ENCODE results near the gene KRTAP23-1.
A peak's percentile ranks its signal among the peaks of the same experiment; 100 is the strongest.

KRTAP23-1 gene, protein sequence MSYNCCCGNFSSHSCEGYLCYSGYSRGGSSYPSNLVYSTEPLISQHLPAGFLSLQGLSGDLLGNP

DNA sequence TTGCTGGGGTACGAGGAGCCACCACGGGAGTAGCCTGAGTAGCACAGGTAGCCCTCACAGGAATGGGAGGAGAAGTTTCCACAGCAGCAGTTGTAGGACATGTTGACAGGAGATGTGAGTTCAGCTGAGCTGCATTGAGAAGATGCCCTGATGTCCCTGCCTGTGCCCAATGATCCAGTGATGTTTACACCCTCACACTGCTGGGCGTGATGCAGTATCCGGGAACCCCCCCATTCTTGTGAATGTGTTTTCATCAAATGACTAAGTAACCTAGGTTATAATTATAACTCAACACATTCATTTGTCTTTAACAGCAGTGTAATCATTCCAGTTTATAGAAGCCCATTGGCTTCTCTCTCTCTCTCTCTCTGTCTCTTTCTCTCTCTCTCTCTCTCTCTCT, at the start of gene KRTAP23-1:
Gene KRTAP23-1, minus strand, starts transcription at position 101 of the 400 bp plus-strand sequence. Its CDS starts 0 bp downstream, at position 101.
- no peak for DNase-seq

DNA sequence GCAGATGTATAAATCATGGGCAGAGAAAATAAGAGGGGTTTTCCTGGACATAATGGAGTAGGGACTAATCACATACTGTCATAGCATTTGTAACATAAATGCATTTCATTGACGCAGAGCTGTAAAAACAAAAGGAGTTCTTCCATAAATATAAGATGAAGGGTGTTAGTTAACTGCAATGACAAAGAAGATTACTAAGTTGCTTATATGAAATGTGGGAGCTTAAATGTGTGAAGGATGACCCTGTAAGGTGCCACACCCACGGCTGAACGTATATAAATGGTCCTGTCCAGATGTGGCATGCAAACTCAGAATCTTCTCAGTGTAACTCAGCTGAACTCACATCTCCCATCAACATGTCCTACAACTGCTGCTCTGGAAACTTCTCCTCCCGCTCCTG, 47.3 kb upstream of the KRTAP23-1 start, which contains the start of gene KRTAP13-1:
Gene KRTAP13-1, plus strand, starts transcription at position 301 of the 400 bp plus-strand sequence. Its CDS starts 56 bp downstream, at position 357.
- DNase-seq = no peak

DNA sequence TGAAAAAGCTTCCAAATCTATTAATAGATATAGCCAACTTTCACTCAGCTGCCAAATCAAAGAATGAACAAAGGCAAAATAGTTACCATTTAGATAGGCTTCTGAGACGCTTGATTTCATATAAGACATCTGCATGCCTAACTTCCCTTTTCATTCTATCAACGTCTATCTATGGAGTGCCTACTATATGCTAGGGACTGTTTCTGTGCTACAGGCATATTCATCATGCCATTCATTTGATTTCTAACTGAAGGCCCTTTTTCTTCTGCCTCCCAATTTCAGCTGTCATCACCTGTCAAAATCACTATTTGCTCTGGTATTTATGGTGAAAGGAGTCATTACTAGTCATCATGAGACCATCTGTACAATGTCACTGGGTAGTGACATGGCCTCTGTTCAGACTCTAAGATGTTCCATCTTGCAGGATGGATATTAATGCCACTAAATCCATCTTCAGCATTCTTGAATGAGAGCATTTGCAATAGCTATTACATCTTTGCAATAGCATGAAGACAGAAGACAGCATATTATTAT, 43.2 kb upstream of the KRTAP23-1 start:
- no peak for DNase-seq

DNA sequence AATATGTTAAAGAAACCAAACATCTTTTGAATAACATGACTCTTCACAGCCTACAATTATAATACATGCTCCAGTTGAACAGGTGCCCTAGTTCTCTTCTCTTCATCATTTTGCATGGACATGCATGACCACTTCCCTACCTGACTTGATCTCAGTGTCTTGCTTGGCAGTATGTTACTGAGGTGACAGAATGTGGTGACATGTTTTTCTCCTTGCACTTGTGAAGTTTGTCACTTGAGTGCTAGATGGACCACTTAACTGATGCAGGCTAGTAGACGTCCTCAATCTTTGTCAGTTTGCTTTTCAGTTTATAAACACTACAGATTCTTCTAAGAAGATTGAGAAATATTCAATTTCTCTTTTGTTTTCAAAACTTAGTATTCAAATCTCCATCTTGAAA, 33.8 kb upstream of the KRTAP23-1 start:
- DNase-seq = no peak

DNA sequence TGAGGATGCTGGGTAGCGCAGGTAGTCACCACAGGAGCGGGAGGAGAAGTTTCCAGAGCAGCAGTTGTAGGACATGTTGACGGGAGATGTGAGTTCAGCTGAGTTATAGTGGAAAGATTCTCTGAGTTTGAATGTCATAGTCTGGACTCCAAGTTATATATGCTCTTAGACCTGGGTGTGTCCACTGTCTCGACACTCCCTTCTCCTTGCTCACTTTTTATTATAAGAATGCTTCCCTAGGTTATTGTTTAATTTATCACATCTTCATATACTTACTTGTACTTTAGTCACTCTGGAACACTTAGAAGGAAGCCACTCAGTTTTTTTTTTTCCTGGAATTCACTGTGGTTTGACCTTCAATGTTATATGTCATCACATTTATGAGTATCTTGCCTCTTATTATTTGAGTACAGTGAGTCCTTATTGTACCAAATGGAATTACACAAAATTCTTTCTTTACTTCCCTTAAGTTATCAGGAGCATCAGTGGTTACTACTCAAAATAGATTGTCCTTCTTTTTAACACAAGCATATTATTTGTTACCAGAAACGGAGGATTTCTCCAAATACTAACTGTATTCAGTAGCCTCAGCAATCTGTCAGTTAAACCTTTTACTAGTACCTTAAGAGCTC, 23.8 kb upstream of the KRTAP23-1 start, which contains the start of gene KRTAP13-2:
Gene KRTAP13-2, minus strand, starts transcription at position 133 of the 632 bp plus-strand sequence. Its CDS starts 58 bp downstream, at position 75.
- DNase-seq = no peak

DNA sequence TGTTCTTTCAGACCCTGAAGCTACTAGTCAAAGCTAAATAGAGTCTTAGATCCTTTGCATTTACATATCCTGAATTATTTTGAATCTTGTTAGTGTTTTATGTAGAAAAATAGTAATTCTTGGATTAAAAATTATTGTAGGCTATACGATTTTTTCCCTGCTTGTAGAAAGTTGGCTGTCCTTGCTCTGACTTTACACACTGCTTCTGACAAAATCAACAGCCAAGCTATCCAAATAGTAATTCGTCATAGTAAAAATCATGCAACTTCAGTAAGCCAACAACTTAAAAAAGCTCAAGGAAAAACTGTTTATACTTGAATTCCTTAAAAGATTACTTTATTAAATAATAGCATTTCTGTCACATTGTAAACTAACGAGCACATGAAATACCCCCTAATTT, 7.5 kb upstream of the KRTAP23-1 start:
- no peak for DNase-seq

DNA sequence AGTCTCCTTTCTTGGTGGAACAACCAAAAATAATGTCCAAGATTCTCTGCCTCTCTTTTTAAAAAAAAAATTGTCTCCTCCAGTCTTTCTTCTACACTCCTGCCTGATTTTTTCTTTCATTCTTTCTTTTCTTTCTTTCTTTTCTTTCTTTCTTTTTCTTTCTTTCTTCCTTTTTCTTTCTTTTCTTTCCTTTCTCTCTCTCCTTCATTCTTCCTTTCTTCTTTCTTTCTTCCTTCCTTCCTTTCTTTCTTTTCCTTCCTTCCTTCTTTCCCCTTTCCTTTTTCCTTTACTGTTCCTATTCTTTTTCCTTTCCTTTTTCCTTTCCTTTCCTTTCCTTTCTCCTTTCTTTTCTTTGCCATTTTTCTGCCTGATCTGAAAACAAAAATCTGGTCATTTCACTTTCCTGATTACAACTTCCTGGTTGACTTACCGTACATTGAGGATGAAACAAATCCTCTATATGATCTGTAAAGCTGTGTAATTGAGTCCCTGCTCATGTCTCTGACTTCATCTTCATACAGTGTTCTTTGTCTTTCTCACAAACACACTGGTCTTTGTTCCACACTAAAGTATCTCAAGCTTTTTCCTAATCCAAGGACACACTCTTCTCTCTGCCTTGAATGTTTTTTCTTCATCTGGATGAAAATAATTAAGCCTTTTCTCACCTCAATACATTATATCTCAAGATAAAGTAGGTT, 6.1 kb upstream of the KRTAP23-1 start:
- DNase-seq = no peak

DNA sequence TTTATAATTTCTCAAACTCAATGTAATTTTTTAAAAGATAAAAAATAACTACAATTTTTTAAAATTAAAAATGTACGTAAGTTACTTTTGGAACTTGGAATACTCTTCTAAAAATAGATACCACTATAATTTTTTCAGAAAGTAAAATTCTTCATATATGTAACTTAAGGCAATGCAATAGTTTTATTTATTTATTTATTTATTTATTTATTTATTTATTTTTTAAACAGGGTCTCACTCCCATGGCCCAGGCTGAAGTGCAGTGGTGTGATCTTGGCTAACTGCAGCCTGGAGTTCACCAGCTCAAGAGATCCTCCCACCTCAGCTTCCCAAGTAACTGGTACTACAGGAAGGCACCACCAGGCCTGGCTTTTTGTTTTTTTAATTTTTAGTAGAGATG, 3.1 kb upstream of the KRTAP23-1 start:
- DNase-seq = no peak

DNA sequence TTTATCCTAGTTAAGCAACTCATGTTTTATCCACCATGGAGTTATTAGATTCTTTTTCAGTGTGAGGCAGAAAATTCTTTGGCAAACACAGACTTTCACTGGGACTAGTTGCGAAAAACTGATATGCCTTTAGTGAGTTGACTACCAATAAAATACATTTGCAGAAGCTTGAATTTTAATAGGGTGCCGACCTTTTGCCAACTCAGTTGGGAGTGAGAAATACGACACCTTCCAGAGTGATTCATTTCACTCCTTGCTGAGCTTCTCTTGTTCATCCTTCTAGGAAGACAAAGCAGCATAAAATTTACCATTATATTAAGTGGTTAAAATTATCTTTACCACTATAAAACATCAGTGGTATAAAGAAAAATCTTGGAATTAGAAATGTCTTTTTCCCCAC, 1.2 kb upstream of the KRTAP23-1 start:
- no peak for DNase-seq

DNA sequence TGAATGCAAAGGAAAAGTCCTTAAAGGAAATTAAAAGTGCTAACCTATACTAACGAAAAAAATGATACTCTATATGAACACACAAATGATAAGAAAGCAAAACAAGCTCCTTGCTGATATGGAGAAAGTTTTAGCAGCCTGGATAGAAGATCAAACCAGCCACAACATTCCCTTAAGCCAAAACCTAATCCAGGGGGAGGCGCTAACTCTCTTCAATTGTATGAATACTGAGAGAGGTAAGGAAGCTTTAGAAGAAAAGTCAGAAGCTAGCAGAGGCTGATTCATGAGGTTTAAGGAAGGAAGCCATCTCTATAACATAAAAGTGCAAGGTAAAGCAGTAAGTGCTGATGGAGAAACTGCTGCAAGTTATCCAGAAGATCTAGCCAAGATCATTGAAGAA, 3.4 kb downstream of the KRTAP23-1 start:
- no peak for DNase-seq

DNA sequence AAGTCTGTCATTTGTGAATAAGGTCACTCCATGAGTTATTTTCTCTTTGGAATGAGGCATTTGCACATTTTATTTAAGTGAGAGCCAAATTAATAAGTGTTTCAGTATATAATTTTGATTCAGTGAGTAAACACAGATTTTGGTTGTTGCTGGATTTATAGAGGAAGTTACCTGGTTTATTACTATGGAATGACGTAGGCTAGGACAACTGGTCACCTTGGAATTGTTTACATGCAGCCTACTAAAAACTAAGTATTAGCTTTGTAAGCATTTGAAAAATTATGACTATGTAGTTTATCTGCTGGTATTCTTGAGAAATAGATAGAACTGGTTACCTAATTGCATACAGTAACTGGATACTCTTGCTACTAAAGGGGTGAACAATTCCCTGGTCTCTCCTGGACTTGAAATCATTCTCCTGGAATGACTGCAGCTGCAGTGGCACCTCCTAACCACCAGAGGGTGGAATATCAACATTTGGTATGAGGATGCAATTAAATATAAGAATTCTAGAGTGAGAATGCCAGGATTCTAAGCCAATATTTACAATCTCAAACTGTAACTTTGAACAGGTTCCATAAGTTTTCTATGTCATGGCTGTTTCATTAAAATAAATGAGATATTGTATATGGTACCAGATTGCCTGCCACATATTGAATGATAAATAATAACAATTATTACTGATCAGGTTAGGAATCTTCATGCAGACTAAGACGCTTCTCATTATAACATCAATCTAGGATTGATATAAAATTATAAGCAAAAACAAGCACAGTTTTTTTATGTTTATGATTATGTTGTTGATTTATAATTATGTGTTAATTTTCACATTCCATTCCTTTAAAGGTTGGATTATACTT, 7.5 kb downstream of the KRTAP23-1 start:
- peak; percentile 33 for DNase-seq

DNA sequence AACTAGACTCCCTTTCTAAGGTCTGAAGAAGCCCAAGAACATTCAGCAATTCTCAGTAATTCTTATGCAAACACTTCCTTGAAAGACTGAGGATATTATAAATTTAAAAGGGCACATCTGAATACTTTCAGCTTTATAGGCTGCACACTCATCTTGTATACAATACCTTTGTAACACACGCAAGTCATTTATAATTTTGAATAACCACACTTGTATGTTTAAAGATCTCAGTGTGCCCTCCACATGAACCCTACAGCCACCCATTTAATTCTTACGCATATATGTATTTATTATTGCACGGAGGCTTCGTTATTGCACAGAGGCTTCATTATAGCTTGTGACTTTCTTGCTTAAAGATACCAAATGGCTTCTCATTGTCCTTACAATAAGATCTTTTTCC, 9.7 kb downstream of the KRTAP23-1 start:
- DNase-seq = no peak

DNA sequence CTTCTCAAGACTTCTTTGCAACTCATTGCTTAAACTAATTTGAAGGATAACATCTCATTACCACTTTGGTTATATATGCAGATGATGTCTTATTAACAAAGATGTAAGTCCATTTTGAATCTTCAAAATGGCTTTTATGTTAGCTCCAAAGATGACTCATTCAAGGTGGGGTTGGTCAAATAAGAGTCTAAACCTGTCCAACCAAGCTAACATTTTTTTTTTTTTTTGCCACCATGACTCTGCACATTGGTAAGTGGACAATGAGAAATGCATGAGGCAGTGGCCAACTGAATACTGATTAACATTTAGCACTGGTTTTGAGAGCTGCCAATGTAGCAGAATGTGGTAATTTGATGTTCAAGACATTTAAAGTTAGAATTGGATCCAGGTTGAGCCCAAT, 10.6 kb downstream of the KRTAP23-1 start:
- DNase-seq = no peak

DNA sequence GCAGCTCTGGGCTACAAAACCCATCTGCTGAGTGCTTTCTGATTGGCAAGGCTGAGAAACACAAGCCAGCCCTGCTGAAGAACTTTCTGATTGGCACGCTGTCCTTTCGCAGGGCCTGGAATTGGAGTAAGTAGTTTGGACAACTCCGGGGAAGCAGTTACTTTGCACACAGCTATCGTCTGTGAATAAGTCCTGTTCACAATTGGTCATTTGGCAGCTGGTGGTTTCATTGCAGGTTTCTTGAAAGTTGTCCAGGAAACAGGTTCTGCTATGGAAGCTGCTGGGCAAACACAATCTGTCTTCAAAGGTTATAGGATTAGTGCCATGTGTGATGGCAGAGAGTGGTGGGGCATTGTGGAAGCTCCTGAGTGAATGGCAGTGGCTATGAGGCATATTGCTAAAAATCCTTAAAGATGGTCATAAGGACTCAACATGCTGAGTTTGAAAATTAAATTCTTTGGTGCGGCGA, 11.1 kb downstream of the KRTAP23-1 start, which contains the start of gene KRTAP27-1:
Gene KRTAP27-1, minus strand, starts transcription at position 419 of the 469 bp plus-strand sequence. Its CDS starts 26 bp downstream, at position 393.
- DNase-seq = no peak

DNA sequence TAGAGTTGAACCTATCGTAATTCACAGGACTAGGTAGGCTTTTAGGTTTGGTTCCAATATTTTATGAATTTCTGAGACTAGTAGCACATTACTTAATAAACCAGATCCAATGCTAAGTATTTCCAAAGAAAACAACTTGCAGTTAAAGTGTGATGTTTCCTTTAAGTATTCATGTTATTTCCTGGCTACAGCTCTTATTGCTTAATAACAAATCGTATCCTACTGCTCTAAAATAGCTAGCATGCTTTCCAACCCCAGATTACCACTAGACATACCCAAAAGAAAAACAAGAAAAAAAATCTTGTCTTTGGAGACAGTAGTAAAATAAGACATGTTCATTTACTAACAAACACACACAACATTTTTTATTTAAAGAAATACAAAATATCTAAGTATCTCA, 11.8 kb downstream of the KRTAP23-1 start:
- DNase-seq = no peak

DNA sequence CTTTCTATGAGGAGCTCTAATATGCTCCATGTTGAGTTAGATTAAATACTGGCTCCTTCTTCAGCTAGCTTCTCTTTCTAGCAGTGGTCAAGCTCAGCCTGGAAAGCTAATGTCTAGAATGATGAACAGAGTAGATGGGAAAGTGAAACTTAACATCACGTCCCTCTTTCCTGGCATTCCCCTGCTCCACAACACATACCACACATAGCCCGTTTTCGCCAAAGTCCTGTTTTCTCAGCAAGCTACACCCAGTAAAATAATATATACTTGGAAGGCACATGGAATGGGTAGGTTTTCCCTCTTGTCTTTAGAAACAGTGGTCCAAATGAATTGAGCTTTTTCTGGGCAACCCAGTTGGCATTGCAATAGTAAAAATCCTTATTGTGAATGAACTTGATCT, 14.7 kb downstream of the KRTAP23-1 start:
- DNase-seq = no peak

DNA sequence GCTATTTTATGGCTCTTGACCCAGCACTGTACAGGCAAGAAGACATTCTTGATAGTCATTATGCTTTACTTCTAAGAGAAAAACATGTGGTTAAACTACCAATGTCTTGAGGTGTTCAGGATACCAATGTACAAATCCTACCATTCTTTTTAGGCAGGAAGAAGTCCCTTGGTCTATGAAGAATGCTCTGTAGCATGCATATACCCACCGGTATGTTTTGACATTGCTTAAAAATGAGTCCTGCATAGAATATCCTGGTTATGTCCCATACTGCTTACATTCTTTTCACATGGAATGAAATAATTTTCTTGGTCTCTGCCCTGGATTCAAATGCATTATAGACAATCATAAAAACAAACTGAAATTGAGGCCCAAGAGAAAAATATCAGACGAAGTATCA, 15.7 kb downstream of the KRTAP23-1 start:
- DNase-seq = no peak

DNA sequence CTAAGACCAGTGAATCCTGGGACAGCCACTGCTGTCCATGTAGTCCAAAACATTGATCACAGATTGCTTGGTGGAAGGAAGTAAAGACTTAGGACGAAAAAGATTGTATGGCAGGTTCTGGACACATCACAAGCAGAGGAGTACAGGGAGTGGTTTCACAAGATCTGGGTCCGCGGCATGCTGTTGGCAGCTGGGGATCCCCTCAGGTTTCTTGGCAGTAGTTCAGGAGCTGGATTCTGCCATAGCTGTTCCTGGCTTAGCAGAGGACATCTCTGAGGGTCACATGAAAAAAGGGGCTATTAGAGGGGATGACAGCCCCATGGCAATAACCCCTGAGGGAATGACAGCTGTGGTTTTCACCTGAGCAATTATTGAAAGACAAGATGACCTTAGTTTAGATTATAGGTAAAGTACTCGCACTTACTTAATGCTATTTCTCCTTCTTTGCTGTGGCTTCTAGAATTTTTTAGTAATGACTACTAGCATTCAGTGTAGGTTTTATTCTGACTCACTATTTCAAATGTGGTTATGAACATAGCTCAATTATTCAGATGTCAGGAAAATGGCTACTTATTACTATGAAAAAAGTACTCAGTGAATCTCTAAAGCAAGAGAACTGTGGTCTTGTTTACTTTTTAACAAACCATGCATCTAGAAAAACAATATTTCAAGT, 19.1 kb downstream of the KRTAP23-1 start:
- no peak for DNase-seq

DNA sequence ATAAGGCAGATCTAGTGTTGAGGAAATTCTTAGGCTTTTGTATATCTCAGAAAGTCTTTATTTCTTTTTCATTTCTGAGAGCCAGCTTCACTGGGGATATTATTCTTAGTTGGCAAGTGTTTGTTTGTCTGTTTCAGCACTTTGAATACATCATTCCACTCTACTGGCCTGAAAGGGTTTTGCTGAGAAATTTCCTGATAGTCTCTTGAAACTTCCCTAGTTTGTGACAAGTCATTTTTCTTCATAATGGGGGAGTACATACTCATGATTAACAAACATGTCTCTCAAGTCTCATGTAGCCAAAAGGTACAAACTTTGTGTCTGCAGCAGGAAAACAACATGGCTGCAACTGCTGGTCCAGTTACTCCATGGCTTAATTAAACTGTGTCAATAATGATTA, 22.0 kb downstream of the KRTAP23-1 start:
- DNase-seq = no peak

DNA sequence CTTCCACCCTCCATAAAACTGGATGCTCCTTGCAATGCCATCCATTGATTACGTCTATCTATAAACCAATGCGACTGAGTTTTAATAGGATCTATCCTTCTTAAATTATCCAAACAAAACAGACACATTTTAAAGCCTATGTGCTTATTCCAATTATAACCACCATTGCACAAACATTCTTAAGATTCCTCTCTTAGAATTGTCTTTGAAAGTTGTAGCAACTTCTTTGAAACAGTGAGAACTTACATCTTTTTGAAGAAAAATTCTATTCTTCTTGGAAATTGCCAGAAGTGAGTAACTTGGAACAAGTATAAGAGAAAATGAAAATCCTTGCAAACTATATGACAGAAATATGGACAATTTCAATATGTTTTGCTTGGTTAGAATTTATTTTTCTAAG, 28.2 kb downstream of the KRTAP23-1 start, which contains the start of gene KRTAP26-1:
Gene KRTAP26-1, minus strand, starts transcription at position 101 of the 400 bp plus-strand sequence. CDS start 280 bp downstream, outside the sequence.
- no peak for DNase-seq

DNA sequence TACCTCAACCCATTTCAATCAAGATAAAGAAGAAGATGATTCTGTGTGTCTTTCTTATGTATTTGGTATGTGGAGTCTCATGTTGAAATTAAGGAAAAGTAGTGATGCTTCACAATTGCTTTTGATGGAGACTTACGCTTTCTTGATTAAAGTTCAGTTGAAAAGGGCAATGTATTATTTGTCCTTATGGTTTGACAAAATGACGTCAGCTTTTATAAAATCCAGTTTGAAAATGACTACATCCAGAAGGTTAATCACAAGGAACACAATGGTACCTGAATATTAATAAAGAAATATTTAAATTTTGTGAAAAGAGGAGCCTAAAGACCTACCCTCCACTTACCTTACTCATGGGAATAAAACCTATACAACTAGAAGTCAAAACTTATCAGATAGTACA, 32.7 kb downstream of the KRTAP23-1 start:
- DNase-seq = no peak

DNA sequence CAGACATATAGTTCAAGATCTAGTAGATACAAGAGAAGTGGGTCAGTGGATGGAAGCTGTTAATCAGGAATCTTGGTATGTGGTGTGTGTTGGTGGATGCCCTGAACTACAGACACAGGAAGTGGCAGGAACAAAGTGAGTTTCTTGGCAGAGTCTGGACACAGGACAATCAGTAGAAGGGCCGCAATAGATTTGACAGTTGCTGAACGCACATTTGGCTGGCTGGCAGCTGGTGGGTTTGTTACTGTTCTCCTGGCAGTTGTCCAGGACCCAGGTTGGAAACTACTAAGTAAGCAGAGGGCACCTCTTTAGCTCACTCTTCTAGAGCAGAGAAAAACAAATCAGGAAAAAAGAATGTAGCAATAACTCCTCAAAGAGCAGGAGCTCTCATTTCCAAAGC, 41.5 kb downstream of the KRTAP23-1 start:
- DNase-seq = peak; percentile 36
